A549 (cell line): ENCODE data around the gene CC2D2A.

Experiments
- CBX2 ChIP-seq: fragments of 200-600 bp; sonication (generic); IDR thresholded peaks from 2 replicates; pipeline ENCODE4 v1.6.1; 2016; ENCODE audit warnings: low read depth, mild to moderate bottlenecking, borderline replicate concordance
- CTCF ChIP-seq: fragments of >200 bp; sonication (Bioruptor Twin); formaldehyde crosslinking; IDR thresholded peaks from 3 replicates; pipeline ENCODE4 v1.5.1; 2016
- HDAC2 ChIP-seq: fragments of 200-600 bp; sonication (generic); IDR thresholded peaks from 2 replicates; pipeline ENCODE4 v1.6.1; 2016
- MAX ChIP-seq: IDR thresholded peaks from 2 replicates; pipeline ENCODE4 v1.6.1; 2012

- no peak for TF ChIP-seq CBX2
- no peak for TF ChIP-seq MAX
- TF ChIP-seq CTCF, result no peak
- TF ChIP-seq HDAC2, result no peak
These were observed 35.0 kb upstream of the CC2D2A start for GRCh38 chr4:15434676-15435075.
